IPS DF 6.9 (cell line): ENCODE measurements around the gene DSN1.

ENCODE experiments used
- DNase-seq: peaks from one replicate; pipeline ENCODE4 v3.0.0-alpha.2; 2013; ENCODE audit warnings: low read depth, low spot score
- H3K27ac ChIP-seq: one replicate; pipeline ENCODE4 v1.5.1; 2013; ENCODE audit warnings: low read length, control low read depth
- H3K27me3 ChIP-seq: 2 replicates; pipeline ENCODE4 v1.6.1; 2013; ENCODE audit warnings: mild to moderate bottlenecking, low read length; ENCODE audit not compliant: control insufficient read depth, insufficient read depth
- H3K36me3 ChIP-seq: 2 replicates; pipeline ENCODE4 v1.6.1; 2013; ENCODE audit warnings: low read length; ENCODE audit not compliant: control insufficient read depth, insufficient read depth
- H3K4me1 ChIP-seq: 2 replicates; pipeline ENCODE4 v1.6.1; 2013; ENCODE audit warnings: low read length; ENCODE audit not compliant: control insufficient read depth, insufficient read depth
- H3K4me3 ChIP-seq: 2 replicates; pipeline ENCODE4 v1.5.1; 2013; ENCODE audit warnings: mild to moderate bottlenecking, low read length
- H3K9me3 ChIP-seq: 2 replicates; pipeline ENCODE4 v1.6.1; 2013; ENCODE audit warnings: low read length, inconsistent platforms; ENCODE audit not compliant: control insufficient read depth, insufficient read depth
- WGBS: extraction: QIAGEN DNeasy Blood & Tissue Kit; methylation state at CpG from one replicate; pipeline ENCODE4 v1.1.7; 2013; ENCODE audit warnings: mixed read lengths, missing lambda C conversion rate; ENCODE audit not compliant: insufficient read length, insufficient coverage; 5-methylcytosine and 5-hydroxymethylcytosine counted together

Gene DSN1

GRCh38 chr20:36741072-36741471 is 32.5 kb downstream of the DSN1 start:
- WGBS: no CpG with 5 or more reads among the region's 4 CpGs
- Histone ChIP-seq H3K27me3 (no peaks in the 10 kb centered on the region), H3K27ac (no peak overlapping the region), H3K9me3 (no peaks in the 10 kb centered on the region), H3K4me3 (no peak overlapping the region), H3K36me3 (no peaks in the 10 kb centered on the region), H3K4me1 (no peaks in the 10 kb centered on the region)
- DNase-seq: no peak

GRCh38 chr20:36737183-36737499 is 36.4 kb downstream of the DSN1 start:
- Histone ChIP-seq H3K27me3 (no peaks in the 10 kb centered on the region), H3K4me3 (no peak overlapping the region), H3K9me3 (no peaks in the 10 kb centered on the region), H3K36me3 (no peaks in the 10 kb centered on the region), H3K27ac (no peak overlapping the region), H3K4me1 (no peaks in the 10 kb centered on the region)
- no CpG with 5 or more reads among the region's 6 CpGs for WGBS
- DNase-seq: no peak

- Histone ChIP-seq H3K27me3 (no peaks in the 10 kb centered on the region), H3K27ac (no peak overlapping the region), H3K4me1 (no peaks in the 10 kb centered on the region), H3K36me3 (no peaks in the 10 kb centered on the region), H3K4me3 (no peak overlapping the region), H3K9me3 (no peaks in the 10 kb centered on the region)
- DNase-seq: no peak
- no CpG with 5 or more reads among the region's 3 CpGs for WGBS
Measured at GRCh38 chr20:36736451-36737182, 36.9 kb downstream of the DSN1 start.

GRCh38 chr20:36732456-36732855 is 41.1 kb downstream of the DSN1 start:
- no peaks in the 10 kb centered on the region for H3K27me3 ChIP-seq
- H3K36me3 ChIP-seq: no peaks in the 10 kb centered on the region
- H3K4me3 ChIP-seq: no peak overlapping the region
- DNase-seq: no peak
- H3K9me3 ChIP-seq: no peaks in the 10 kb centered on the region
- WGBS: no CpG with 5 or more reads among the region's 1 CpG
- H3K4me1 ChIP-seq: no peaks in the 10 kb centered on the region
- no peak overlapping the region for H3K27ac ChIP-seq

GRCh38 chr20:36728986-36729385 is 44.6 kb downstream of the DSN1 start:
- no peaks in the 10 kb centered on the region for H3K9me3 ChIP-seq
- no peak for DNase-seq
- no peak overlapping the region for H3K4me3 ChIP-seq
- no CpG with 5 or more reads among the region's 3 CpGs for WGBS
- no peaks in the 10 kb centered on the region for H3K4me1 ChIP-seq
- no peaks in the 10 kb centered on the region for H3K36me3 ChIP-seq
- no peak overlapping the region for H3K27ac ChIP-seq
- H3K27me3 ChIP-seq: no peaks in the 10 kb centered on the region

GRCh38 chr20:36726168-36726567 is 47.4 kb downstream of the DSN1 start:
- no peaks in the 10 kb centered on the region for H3K4me1 ChIP-seq
- H3K4me3 ChIP-seq: no peak overlapping the region
- WGBS: no CpG with 5 or more reads among the region's 3 CpGs
- H3K36me3 ChIP-seq: no peaks in the 10 kb centered on the region
- no peaks in the 10 kb centered on the region for H3K27me3 ChIP-seq
- H3K27ac ChIP-seq: no peak overlapping the region
- no peak for DNase-seq
- H3K9me3 ChIP-seq: no peaks in the 10 kb centered on the region

- no peak overlapping the region for H3K4me3 ChIP-seq
- H3K36me3 ChIP-seq: no peaks in the 10 kb centered on the region
- no peaks in the 10 kb centered on the region for H3K9me3 ChIP-seq
- H3K27me3 ChIP-seq: no peaks in the 10 kb centered on the region
- WGBS: no CpG with 5 or more reads among the region's 3 CpGs
- no peak overlapping the region for H3K27ac ChIP-seq
- no peak for DNase-seq
- H3K4me1 ChIP-seq: no peaks in the 10 kb centered on the region
Measured at GRCh38 chr20:36720510-36720909, 53.1 kb downstream of the DSN1 start.

GRCh38 chr20:36717657-36718056 is 55.9 kb downstream of the DSN1 start:
- no peaks in the 10 kb centered on the region for H3K27me3 ChIP-seq
- H3K9me3 ChIP-seq: no peaks in the 10 kb centered on the region
- H3K4me1 ChIP-seq: no peaks in the 10 kb centered on the region
- no peak overlapping the region for H3K4me3 ChIP-seq
- no peak for DNase-seq
- H3K36me3 ChIP-seq: no peaks in the 10 kb centered on the region
- WGBS: no CpG with 5 or more reads among the region's 2 CpGs
- no peak overlapping the region for H3K27ac ChIP-seq

GRCh38 chr20:36717021-36717420 is 56.5 kb downstream of the DSN1 start:
- no peak for DNase-seq
- H3K9me3 ChIP-seq: no peaks in the 10 kb centered on the region
- H3K36me3 ChIP-seq: no peaks in the 10 kb centered on the region
- H3K4me3 ChIP-seq: no peak overlapping the region
- no peak overlapping the region for H3K27ac ChIP-seq
- H3K4me1 ChIP-seq: no peaks in the 10 kb centered on the region
- no peaks in the 10 kb centered on the region for H3K27me3 ChIP-seq
- WGBS: no CpG with 5 or more reads among the region's 3 CpGs

- Histone ChIP-seq H3K9me3 (no peaks in the 10 kb centered on the region), H3K4me1 (no peaks in the 10 kb centered on the region), H3K36me3 (no peaks in the 10 kb centered on the region), H3K4me3 (no peak overlapping the region), H3K27ac (no peak overlapping the region), H3K27me3 (no peaks in the 10 kb centered on the region)
- no peak for DNase-seq
- WGBS: no CpG with 5 or more reads among the region's 1 CpG
Measured at GRCh38 chr20:36712775-36713174, 60.8 kb downstream of the DSN1 start.

GRCh38 chr20:36709126-36709525 is 64.4 kb downstream of the DSN1 start:
- H3K27me3 ChIP-seq: no peaks in the 10 kb centered on the region
- no peak for DNase-seq
- WGBS: no CpG with 5 or more reads among the region's 5 CpGs

More at GRCh38 chr20:36709126-36709525, 64.4 kb downstream of the DSN1 start:
- Histone ChIP-seq H3K9me3 (no peaks in the 10 kb centered on the region), H3K36me3 (no peaks in the 10 kb centered on the region), H3K4me1 (no peaks in the 10 kb centered on the region), H3K27ac (no peak overlapping the region), H3K4me3 (no peak overlapping the region)
